Smooth muscle cell (in vitro differentiated cells): ENCODE data around the gene OCA2. TPM values are rescaled to one million over a fixed set of nuclear protein-coding genes. Genes with fewer than 3 reads are reported as not detected.

Source experiments
- DNase-seq: peaks from one replicate; lab custom pipeline; 2025; ENCODE audit not compliant: unreplicated experiment; lab: John Stamatoyannopoulos, UW
- H2AFZ ChIP-seq: fragments of 200-600 bp; sonication (generic); 2 replicates; pipeline ENCODE4 v1.6.0; 2016; ENCODE audit warnings: antibody characterized with exemption, low read depth, mild to moderate bottlenecking
- H3F3A ChIP-seq: fragments of 200-600 bp; sonication (generic); 2 replicates; pipeline ENCODE4 v1.6.0; 2017; ENCODE audit warnings: antibody characterized with exemption, low read depth
- H3K27ac ChIP-seq: fragments of 200-600 bp; sonication (generic); 2 replicates; pipeline ENCODE4 v1.5.1; 2016; ENCODE audit warnings: low read depth, mild to moderate bottlenecking
- H3K27me3 ChIP-seq: fragments of 200-600 bp; sonication (generic); 2 replicates; pipeline ENCODE4 v1.6.1; 2016; ENCODE audit warnings: low read depth, mild to moderate bottlenecking
- H3K36me3 ChIP-seq: fragments of 200-600 bp; sonication (generic); 2 replicates; pipeline ENCODE4 v1.5.1; 2016; ENCODE audit warnings: low read depth
- H3K4me1 ChIP-seq: fragments of 200-600 bp; sonication (generic); 2 replicates; pipeline ENCODE4 v1.5.1; 2016; ENCODE audit warnings: low read depth
- H3K4me2 ChIP-seq: fragments of 200-600 bp; sonication (generic); 2 replicates; pipeline ENCODE4 v1.6.0; 2016; ENCODE audit warnings: mild to moderate bottlenecking
- H3K4me3 ChIP-seq: fragments of 200-600 bp; sonication (generic); 2 replicates; pipeline ENCODE4 v1.5.1; 2016; ENCODE audit warnings: mild to moderate bottlenecking
- H3K79me2 ChIP-seq: fragments of 200-600 bp; sonication (generic); 2 replicates; pipeline ENCODE4 v1.6.0; 2016; ENCODE audit warnings: low read depth, mild to moderate bottlenecking
- H3K9ac ChIP-seq: fragments of 200-600 bp; sonication (generic); 2 replicates; pipeline ENCODE4 v1.6.0; 2016; ENCODE audit warnings: low read depth
- H3K9me3 ChIP-seq: fragments of 200-600 bp; sonication (generic); replicated peaks from 2 replicates; pipeline ENCODE4 v1.5.1; 2016; ENCODE audit warnings: low read depth
- H4K20me1 ChIP-seq: fragments of 200-600 bp; sonication (generic); 2 replicates; pipeline ENCODE4 v1.6.0; 2016; ENCODE audit warnings: low read depth
- CTCF ChIP-seq: fragments of 200-600 bp; sonication (generic); IDR thresholded peaks from 2 replicates; pipeline ENCODE4 v1.5.1; 2017; ENCODE audit warnings: borderline replicate concordance, mild to moderate bottlenecking, antibody characterized with exemption; ENCODE audit not compliant: insufficient read depth, poor library complexity, severe bottlenecking
- whole genome bisulfite sequencing: methylation state at CpG from one replicate; pipeline ENCODE4 v1.1.7; 2016; ENCODE audit warnings: low lambda C conversion rate; 5-methylcytosine and 5-hydroxymethylcytosine counted together
- polyA plus RNA-seq: library from polyadenylated mRNA; unstranded; fragments of >200 nt; fragmentation: Nextera tagmentation; extraction: Ambion mirVana; gene quantifications from 2 replicates; pipeline ENCODE4 v1.2.1, GENCODE V29; 2016
- total RNA-seq: library from RNA; depleted of rRNA; stranded (reverse); fragments of >200 nt; gene quantifications from 2 replicates; pipeline ENCODE4 v1.2.3, GENCODE V29; 2014

Gene OCA2
- total and polyA plus RNA-seq, 2 experiments from 2014 or later = 0.16 TPM; not detected in 1

- Histone ChIP-seq H3K4me2 (no peak overlapping the region), H3K4me3 (no peak overlapping the region), H2AFZ (no peak overlapping the region), H3K27me3 (no peaks in the 10 kb centered on the region), H3K79me2 (no peaks in the 10 kb centered on the region), H3F3A (no peaks in the 10 kb centered on the region), H3K27ac (no peak overlapping the region), H4K20me1 (no peaks in the 10 kb centered on the region), H3K9ac (no peak overlapping the region), H3K4me1 (no peaks in the 10 kb centered on the region), H3K36me3 (no peaks in the 10 kb centered on the region), H3K9me3 (no peaks in the 10 kb centered on the region)
- TF ChIP-seq CTCF = no peak
- 93% methylated on average over 15 of the region's 15 CpGs for WGBS
- no peak for DNase-seq
Measured at GRCh38 chr15:27776501-27776900, 322.6 kb downstream of the OCA2 start.

GRCh38 chr15:27774638-27775037 lies 324.5 kb downstream of the OCA2 start:
- no peaks in the 10 kb centered on the region for H3F3A ChIP-seq
- H3K27me3 ChIP-seq = no peaks in the 10 kb centered on the region
- no peak overlapping the region for H2AFZ ChIP-seq
- H3K36me3 ChIP-seq = no peaks in the 10 kb centered on the region
- no peaks in the 10 kb centered on the region for H3K79me2 ChIP-seq
- H3K9me3 ChIP-seq = no peaks in the 10 kb centered on the region
- DNase-seq = no peak
- H4K20me1 ChIP-seq = no peaks in the 10 kb centered on the region
- no peak overlapping the region for H3K27ac ChIP-seq
- no peak for TF ChIP-seq CTCF
- no peaks in the 10 kb centered on the region for H3K4me1 ChIP-seq
- 95% methylated on average over 9 of the region's 9 CpGs for WGBS
- H3K4me3 ChIP-seq = no peak overlapping the region
- H3K4me2 ChIP-seq = no peak overlapping the region
- no peak overlapping the region for H3K9ac ChIP-seq

GRCh38 chr15:27774191-27774590 lies 324.9 kb downstream of the OCA2 start:
- no peak overlapping the region for H3K27ac ChIP-seq
- DNase-seq = no peak
- H3F3A ChIP-seq = no peaks in the 10 kb centered on the region
- H3K36me3 ChIP-seq = no peaks in the 10 kb centered on the region
- WGBS = 98% methylated on average over 6 of the region's 6 CpGs
- no peaks in the 10 kb centered on the region for H3K27me3 ChIP-seq
- H3K4me1 ChIP-seq = no peaks in the 10 kb centered on the region
- H2AFZ ChIP-seq = no peak overlapping the region
- H3K79me2 ChIP-seq = no peaks in the 10 kb centered on the region
- H3K9ac ChIP-seq = no peak overlapping the region
- TF ChIP-seq CTCF = no peak
- H3K4me2 ChIP-seq = no peak overlapping the region
- H3K4me3 ChIP-seq = no peak overlapping the region
- no peaks in the 10 kb centered on the region for H3K9me3 ChIP-seq
- H4K20me1 ChIP-seq = no peaks in the 10 kb centered on the region

DNA sequence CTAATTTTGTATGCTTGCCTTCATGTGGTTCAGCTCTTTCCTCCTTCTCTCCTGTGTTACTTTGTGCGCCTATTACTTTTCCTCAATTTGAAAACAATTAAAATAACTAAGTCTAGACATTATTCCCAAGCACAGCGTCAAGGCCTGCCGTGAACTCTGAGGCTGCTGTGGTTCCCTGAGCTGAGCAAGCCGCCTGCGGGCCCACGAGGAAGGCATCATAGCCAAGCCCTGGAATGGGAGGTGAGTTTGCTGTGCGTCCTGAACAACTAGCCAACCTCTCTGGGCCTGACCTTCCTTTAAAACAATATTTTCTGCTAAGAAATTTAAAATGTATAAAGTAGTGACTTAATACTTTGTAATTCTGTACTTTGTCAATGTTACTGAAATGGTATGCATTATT lies 327.2 kb downstream of the OCA2 start:
- H3K4me2 ChIP-seq = no peak overlapping the region
- no peaks in the 10 kb centered on the region for H4K20me1 ChIP-seq
- 94% methylated on average over 7 of the region's 7 CpGs for WGBS

More for the DNA sequence above, 327.2 kb downstream of the OCA2 start:
- H2AFZ ChIP-seq = no peak overlapping the region
- H3K9ac ChIP-seq = no peak overlapping the region
- no peaks in the 10 kb centered on the region for H3K79me2 ChIP-seq
- H3K4me3 ChIP-seq = no peak overlapping the region
- no peak for TF ChIP-seq CTCF
- H3K36me3 ChIP-seq = no peaks in the 10 kb centered on the region
- H3F3A ChIP-seq = no peaks in the 10 kb centered on the region
- H3K4me1 ChIP-seq = no peaks in the 10 kb centered on the region
- H3K9me3 ChIP-seq = no peaks in the 10 kb centered on the region
- no peak overlapping the region for H3K27ac ChIP-seq
- no peaks in the 10 kb centered on the region for H3K27me3 ChIP-seq
- no peak for DNase-seq
